ENCODE measurements around the gene TENM4. TPM values are rescaled to one million over a fixed set of nuclear protein-coding genes. Genes with fewer than 3 reads are reported as not detected.

Gene TENM4
- total and polyA plus RNA-seq, 11 donors = 0.08 to 6.4 (median 1.0) TPM

- no peak overlapping the region for H3K4me3 ChIP-seq
- no peaks in the 10 kb centered on the region for H3K9me3 ChIP-seq
- H3K4me1 ChIP-seq = no peaks in the 10 kb centered on the region
- DNase-seq (no peak), ATAC-seq (no peak)
- intact Hi-C loops (cut with DNase I) = no loop called here
- no peak overlapping the region for H3K27ac ChIP-seq
- peaks cover 0 to 17% (median 3%) of the 10 kb centered on the region in 9 donors for H3K27me3 ChIP-seq
- 75 to 88% (median 79%) methylated on average over 4 of the region's 4 CpGs for WGBS, 4 donors
- TF ChIP-seq POLR2A (IDR thresholded peaks at IDR 0.05) = no peak
- no peak for TF ChIP-seq CTCF (IDR thresholded peaks at IDR 0.05)
- no peaks in the 10 kb centered on the region for H3K36me3 ChIP-seq
These were observed 73.0 kb downstream of the TENM4 start for GRCh38 chr11:79367844-79368243.

- DNase-seq = no peak
- Histone ChIP-seq H3K36me3 (no peaks in the 10 kb centered on the region), H3K27me3 (peaks cover 0 to 17% (median 3%) of the 10 kb centered on the region in 9 donors), H3K4me1 (no peaks in the 10 kb centered on the region), H3K9me3 (no peaks in the 10 kb centered on the region), H3K27ac (no peak overlapping the region), H3K4me3 (no peak overlapping the region)
- no peak for ATAC-seq
- intact Hi-C loops (cut with DNase I) = no loop called here
- 83 to 96% (median 93%) methylated on average over 2 of the region's 2 CpGs for WGBS, 4 donors
- no peak for TF ChIP-seq POLR2A (IDR thresholded peaks at IDR 0.05)
- no peak for TF ChIP-seq CTCF (IDR thresholded peaks at IDR 0.05)
These were observed 74.6 kb downstream of the TENM4 start for GRCh38 chr11:79366218-79366617.

- no peak overlapping the region for H3K27ac ChIP-seq
- WGBS, 4 donors = 83 to 88% (median 85%) methylated on average over 5 of the region's 5 CpGs
- no peaks in the 10 kb centered on the region for H3K4me1 ChIP-seq
- H3K4me3 ChIP-seq = no peak overlapping the region
- TF ChIP-seq CTCF (IDR thresholded peaks at IDR 0.05) = no peak
- TF ChIP-seq POLR2A (IDR thresholded peaks at IDR 0.05) = no peak
- no peak for ATAC-seq
- intact Hi-C loops (cut with DNase I) = no loop called here
- peaks cover 0 to 5% (median 0%) of the 10 kb centered on the region in 9 donors for H3K27me3 ChIP-seq
- no peak for DNase-seq
- no peaks in the 10 kb centered on the region for H3K9me3 ChIP-seq
- H3K36me3 ChIP-seq = no peaks in the 10 kb centered on the region
These were observed 76.9 kb downstream of the TENM4 start for GRCh38 chr11:79363861-79364378.

GRCh38 chr11:79363256-79363655 is 77.6 kb downstream of the TENM4 start:
- no peaks in the 10 kb centered on the region for H3K4me1 ChIP-seq
- H3K27me3 ChIP-seq = peaks cover 0 to 5% (median 0%) of the 10 kb centered on the region in 9 donors
- intact Hi-C loops (cut with DNase I) = no loop called here
- H3K9me3 ChIP-seq = no peaks in the 10 kb centered on the region
- DNase-seq (no peak), ATAC-seq (no peak)
- H3K4me3 ChIP-seq = no peak overlapping the region
- no peak overlapping the region for H3K27ac ChIP-seq
- TF ChIP-seq POLR2A (IDR thresholded peaks at IDR 0.05) = no peak
- TF ChIP-seq CTCF (IDR thresholded peaks at IDR 0.05) = no peak
- H3K36me3 ChIP-seq = no peaks in the 10 kb centered on the region
- 80 to 88% (median 85%) methylated on average over 4 of the region's 4 CpGs for WGBS, 4 donors

All from heart left ventricle (tissue), 16 donors.